Measurements from ENCODE around the gene GPR153. TPM values are rescaled to one million over a fixed set of nuclear protein-coding genes. Genes with fewer than 3 reads are reported as not detected.

GPR153 gene
- total and polyA plus RNA-seq, 2 donors (not counting 1 experiment from before 2014, with no cell fraction given) = 0.04 to 0.20 TPM

GRCh38 chr1:6278263-6278662 is 17.4 kb upstream of the GPR153 start:
- no peaks in the 10 kb centered on the region for H3K4me1 Mint-ChIP-seq
- H3K27me3 Mint-ChIP-seq = no peaks in the 10 kb centered on the region
- DNase-seq (no peak), ATAC-seq (ENCODE audit: low read depth) (no peak)
- intact Hi-C loops (cut with micrococcal nuclease) = no loop called here
- Histone ChIP-seq H3K4me1 (ENCODE audit: control insufficient read depth in 2 of 2, insufficient read depth in 2 of 2, low read length in 2 of 2) (no peaks in the 10 kb centered on the region), H3K27ac (ENCODE audit: low read length in 2 of 2) (no peak overlapping the region), H3K79me2 (ENCODE audit: control insufficient read depth, insufficient read depth, low read length) (no peaks in the 10 kb centered on the region), H3K27me3 (replicated peaks in 1 of 4; ENCODE audit: control extremely low read depth in 1 of 4, control insufficient read depth in 3 of 4, insufficient read depth in 4 of 4, low read length in 3 of 4) (no peaks in the 10 kb centered on the region), H2AFZ (ENCODE audit: insufficient read depth, low read depth, low read length, poor library complexity, severe bottlenecking) (no peak overlapping the region), H3K4me2 (replicated peaks; ENCODE audit: low read depth, low read length, poor library complexity, severe bottlenecking) (no peak overlapping the region), H3K36me3 (replicated peaks in 1 of 2; ENCODE audit: control extremely low read depth in 1 of 2, control insufficient read depth in 1 of 2, extremely low read depth in 1 of 2, insufficient read depth in 2 of 2, low read length in 1 of 2) (no peaks in the 10 kb centered on the region), H3K4me3 (ENCODE audit: control extremely low read depth in 1 of 5, extremely low read depth in 1 of 5, insufficient read depth in 1 of 5, low read depth in 2 of 5, low read length in 4 of 5) (no peak overlapping the region), H4K20me1 (ENCODE audit: control insufficient read depth, insufficient read depth, low read length, poor library complexity, severe bottlenecking) (no peaks in the 10 kb centered on the region), H3K9ac (ENCODE audit: low read length) (no peak overlapping the region), H3K9me3 (ENCODE audit: control extremely low read depth in 1 of 3, control insufficient read depth in 2 of 3, insufficient read depth in 1 of 3, low read length in 2 of 3) (no peaks in the 10 kb centered on the region)
- H3K4me3 Mint-ChIP-seq = no peak overlapping the region
- H3K9me3 Mint-ChIP-seq (ENCODE audit: insufficient read depth) = no peaks in the 10 kb centered on the region
- WGBS (ENCODE audit: insufficient coverage) = 96% methylated on average over 7 of the region's 9 CpGs
- no peak for TF ChIP-seq CTCF (IDR thresholded peaks at IDR 0.05)
- TF ChIP-seq EZH2 (IDR thresholded peaks at IDR 0.05; ENCODE audit: borderline replicate concordance, insufficient read depth, low read depth, low read length, poor library complexity, severe bottlenecking) = no peak
- ChIA-PET POLR2A (no interaction called here), CTCF (interaction anchor here (0.6 kb wide), 1 partner anchor 85 kb away, joined by 4 read pairs; no protein-coding TSS in a partner anchor)
- no peak overlapping the region for H3K27ac Mint-ChIP-seq

GRCh38 chr1:6276811-6277555 is 16.1 kb upstream of the GPR153 start:
- TF ChIP-seq CTCF (IDR thresholded peaks at IDR 0.05) (no peak), EZH2 (IDR thresholded peaks at IDR 0.05; ENCODE audit: borderline replicate concordance, insufficient read depth, low read depth, low read length, poor library complexity, severe bottlenecking) (no peak)
- Histone ChIP-seq H3K79me2 (ENCODE audit: control insufficient read depth, insufficient read depth, low read length) (no peaks in the 10 kb centered on the region), H3K27ac (ENCODE audit: low read length in 2 of 2) (no peak overlapping the region), H3K4me2 (replicated peaks; ENCODE audit: low read depth, low read length, poor library complexity, severe bottlenecking) (no peak overlapping the region), H3K4me3 (ENCODE audit: control extremely low read depth in 1 of 5, extremely low read depth in 1 of 5, insufficient read depth in 1 of 5, low read depth in 2 of 5, low read length in 4 of 5) (no peak overlapping the region), H3K9ac (ENCODE audit: low read length) (no peak overlapping the region), H4K20me1 (ENCODE audit: control insufficient read depth, insufficient read depth, low read length, poor library complexity, severe bottlenecking) (no peaks in the 10 kb centered on the region), H2AFZ (ENCODE audit: insufficient read depth, low read depth, low read length, poor library complexity, severe bottlenecking) (no peak overlapping the region), H3K27me3 (replicated peaks in 1 of 4; ENCODE audit: control extremely low read depth in 1 of 4, control insufficient read depth in 3 of 4, insufficient read depth in 4 of 4, low read length in 3 of 4) (no peaks in the 10 kb centered on the region), H3K36me3 (replicated peaks in 1 of 2; ENCODE audit: control extremely low read depth in 1 of 2, control insufficient read depth in 1 of 2, extremely low read depth in 1 of 2, insufficient read depth in 2 of 2, low read length in 1 of 2) (no peaks in the 10 kb centered on the region), H3K9me3 (ENCODE audit: control extremely low read depth in 1 of 3, control insufficient read depth in 2 of 3, insufficient read depth in 1 of 3, low read length in 2 of 3) (no peaks in the 10 kb centered on the region), H3K4me1 (ENCODE audit: control insufficient read depth in 2 of 2, insufficient read depth in 2 of 2, low read length in 2 of 2) (no peaks in the 10 kb centered on the region)
- no peaks in the 10 kb centered on the region for H3K4me1 Mint-ChIP-seq
- intact Hi-C loops (cut with micrococcal nuclease) = no loop called here
- H3K4me3 Mint-ChIP-seq = no peak overlapping the region
- no peaks in the 10 kb centered on the region for H3K27me3 Mint-ChIP-seq
- H3K9me3 Mint-ChIP-seq (ENCODE audit: insufficient read depth) = no peaks in the 10 kb centered on the region
- ChIA-PET CTCF (interaction anchor here (0.7 kb wide), 1 partner anchor 30 kb away, joined by 3 read pairs; no protein-coding TSS in a partner anchor), POLR2A (no interaction called here)
- DNase-seq (no peak), ATAC-seq (ENCODE audit: low read depth) (no peak)
- WGBS (ENCODE audit: insufficient coverage) = 96% methylated on average over 16 of the region's 20 CpGs
- H3K27ac Mint-ChIP-seq = no peak overlapping the region
